HG03565 (cell line): ENCODE measurements around the gene PHF12.

Source experiments
- ATAC-seq: cut with Tn5 transposase; IDR thresholded peaks from one replicate; pipeline ENCODE4 v1.9.1; 2021; ENCODE audit warnings: mild to moderate bottlenecking, moderate library complexity; ENCODE audit not compliant: unreplicated experiment

Gene PHF12

DNA sequence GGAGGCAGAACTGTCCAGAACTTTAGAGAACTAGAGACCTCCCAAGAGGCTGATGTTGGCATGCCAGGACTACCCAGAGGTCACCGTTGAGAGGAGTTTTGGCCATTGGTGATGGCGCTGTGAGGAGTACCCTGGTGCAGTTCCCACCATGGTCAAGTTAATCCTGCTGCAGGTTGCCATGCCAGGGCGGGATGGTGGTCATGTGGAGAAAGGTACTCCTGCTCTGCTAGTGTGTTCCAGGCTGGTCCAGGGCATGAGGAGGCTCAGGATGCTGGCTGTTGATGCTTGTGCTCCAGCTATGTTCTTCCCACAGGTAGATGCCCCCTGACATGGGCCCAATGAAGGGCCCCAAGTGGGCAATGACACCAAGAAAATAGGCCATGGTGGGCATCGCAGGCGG, 4.1 kb upstream of the PHF12 start:
- ATAC-seq = no peak

DNA sequence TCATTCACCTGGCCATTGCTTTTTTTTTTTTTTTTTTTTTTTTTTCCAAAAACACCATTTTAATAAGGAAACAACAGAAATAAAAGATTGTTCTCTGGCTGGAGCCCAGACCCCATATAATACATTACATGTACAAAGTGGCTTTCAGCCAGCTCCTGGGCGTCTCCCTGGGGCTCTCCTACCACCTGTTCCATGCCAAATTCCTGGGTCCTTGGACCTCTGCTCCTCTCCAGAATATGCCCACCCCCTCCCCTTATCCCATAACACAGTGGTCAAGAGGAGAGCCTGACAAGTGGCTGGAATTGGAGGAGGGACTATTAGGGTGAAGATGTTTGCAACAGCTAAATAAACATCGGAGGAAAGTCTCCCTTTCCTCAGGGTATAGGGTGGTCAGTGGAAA, 3.6 kb upstream of the PHF12 start:
- no peak for ATAC-seq

DNA sequence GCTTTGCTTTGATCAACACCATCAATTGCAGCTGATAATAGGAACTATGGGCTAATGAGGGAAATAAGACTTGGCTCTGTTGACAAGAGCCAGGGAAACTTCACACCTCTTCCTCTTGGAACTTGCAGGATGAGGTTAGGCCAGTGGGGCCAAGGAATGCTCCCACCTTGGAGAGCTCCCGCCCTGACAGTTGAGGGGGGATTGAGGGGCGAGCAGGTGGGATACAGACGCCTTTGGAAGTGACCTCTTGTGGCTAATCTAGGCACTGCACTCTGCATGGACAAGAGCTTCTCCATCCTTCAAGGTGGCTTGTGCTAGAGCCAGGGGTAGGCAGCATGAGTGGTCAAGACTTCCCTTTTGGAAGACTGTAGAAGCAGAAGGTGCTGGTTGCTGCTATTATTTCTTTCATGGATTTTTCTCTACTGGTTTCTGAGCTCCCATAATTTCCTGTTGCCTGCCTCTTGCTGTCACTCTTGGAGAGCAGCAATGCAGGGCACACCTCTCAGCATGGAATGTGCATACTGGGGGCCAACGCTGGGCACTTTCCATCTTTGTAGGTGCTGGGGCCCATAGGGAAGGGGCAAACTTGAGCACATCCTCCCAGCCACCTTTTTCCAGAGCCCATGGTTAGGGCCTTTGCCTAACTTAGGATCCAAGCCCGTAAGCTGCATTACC, 2.3 kb upstream of the PHF12 start:
- ATAC-seq = no peak

DNA sequence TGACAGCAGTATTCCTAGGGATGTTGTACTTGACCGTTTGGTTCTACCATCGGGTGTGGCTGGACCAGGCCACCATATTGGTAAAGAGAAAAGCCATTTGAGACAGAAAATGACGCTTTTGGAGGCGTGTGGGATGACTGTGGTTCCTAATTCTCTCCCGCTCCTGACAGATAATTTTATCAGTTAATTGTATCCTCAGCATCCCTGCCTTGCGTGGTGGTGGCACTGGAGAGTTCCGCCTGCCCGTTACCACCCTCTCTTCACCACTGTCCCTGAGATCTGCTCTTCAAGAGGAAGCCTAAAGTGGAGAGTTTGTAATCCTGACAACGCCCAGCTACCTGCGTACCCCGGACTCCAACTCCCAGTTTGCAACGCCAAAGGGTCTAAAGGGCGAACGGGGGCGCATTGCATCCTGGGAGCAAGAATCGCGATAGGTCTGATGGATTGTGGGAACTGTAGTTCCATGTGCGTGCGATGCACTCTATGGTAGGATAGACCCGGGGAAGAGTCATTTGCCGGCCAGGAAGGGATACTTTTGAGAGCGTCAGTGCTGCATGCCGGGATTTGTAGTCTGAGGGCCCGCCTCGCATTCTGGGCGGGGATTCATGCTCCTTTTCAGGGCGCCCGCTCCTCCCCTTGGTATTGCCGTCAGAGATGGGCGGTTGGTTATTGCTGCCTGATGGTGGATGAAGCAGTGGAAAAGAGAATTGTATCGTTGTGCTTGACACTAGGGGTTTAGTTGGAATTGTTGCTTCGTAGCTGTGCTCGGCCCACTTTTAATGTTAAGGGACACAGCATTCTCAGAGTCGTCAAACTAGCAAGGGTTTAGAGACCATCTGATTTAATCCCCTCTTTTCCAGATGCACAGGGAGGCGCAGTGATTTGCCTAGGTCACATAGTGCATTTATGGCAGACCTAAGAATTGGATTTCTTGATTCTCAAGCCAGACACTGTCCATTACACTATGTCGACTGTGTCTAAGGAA, 965 bp upstream of the PHF12 start:
- peak; percentile 54 for ATAC-seq

DNA sequence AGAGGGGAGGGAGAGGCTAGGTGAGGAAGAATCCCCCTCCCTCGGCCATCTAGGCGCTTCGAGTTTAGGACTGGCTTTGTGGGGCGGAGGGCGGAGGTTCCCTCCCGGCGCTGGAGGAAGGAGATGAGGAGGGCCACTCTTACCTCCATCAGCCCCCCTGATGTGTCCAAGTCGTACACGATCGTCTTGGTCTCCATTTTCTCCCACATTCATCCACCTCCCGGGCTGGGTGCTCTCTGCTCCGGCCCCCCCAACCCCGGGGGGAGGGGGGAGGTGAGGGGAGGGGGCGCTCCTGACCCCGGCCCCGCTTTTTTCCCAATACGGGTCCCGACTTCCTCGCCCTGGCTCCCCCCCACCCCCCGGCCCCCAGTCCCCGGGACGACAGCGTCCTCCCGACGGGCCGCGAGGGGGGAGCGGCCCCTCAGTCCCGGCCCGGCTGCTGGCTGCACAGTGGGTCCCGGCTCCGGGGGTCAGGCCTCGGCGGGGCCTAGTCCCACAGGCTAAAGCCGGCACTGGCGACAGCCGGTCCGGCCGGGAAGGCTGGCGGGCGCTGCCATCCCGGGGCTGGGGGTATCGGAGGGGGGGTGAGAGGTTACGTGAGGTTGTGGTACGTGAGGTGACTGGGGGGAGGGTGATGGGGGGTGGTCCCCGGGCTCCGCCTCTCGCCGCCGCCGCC, 428 bp downstream of the PHF12 start:
- no peak for ATAC-seq

DNA sequence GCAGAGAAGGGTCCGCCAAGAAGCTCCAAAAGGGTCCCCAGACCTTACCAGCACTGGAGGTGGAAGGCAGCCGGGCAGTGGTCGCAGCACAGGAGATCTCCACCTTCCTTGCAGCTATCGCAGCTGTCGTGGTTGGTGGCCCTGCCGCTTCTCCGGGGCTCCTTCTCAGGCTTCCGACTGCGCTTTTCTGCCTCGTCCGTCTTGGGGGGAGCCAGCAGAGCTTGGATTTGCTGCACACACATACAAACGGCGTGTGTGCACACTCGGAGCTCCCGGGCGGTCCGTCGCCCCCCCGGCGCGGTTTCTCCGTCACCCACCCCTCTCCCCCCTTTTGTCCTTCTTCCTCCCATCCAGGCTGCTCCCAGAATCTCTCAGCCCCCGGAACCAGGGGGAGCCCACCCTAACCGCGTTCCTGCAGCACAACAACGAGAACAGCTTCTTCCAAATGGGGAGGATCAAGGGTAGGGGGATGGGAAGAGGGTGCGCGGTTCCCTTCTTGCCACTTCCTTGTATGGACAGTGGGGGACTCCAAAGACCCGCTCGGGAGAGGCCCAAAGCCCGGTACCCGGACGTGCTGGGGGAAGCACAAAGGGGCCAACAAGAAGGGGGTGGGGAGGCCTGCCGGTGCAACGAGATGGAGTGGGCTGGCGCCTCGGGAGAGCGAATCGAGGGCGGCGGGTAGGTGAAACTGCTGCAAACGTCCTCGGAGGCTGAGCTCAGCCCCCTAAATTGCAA, 1.1 kb downstream of the PHF12 start:
- no peak for ATAC-seq

DNA sequence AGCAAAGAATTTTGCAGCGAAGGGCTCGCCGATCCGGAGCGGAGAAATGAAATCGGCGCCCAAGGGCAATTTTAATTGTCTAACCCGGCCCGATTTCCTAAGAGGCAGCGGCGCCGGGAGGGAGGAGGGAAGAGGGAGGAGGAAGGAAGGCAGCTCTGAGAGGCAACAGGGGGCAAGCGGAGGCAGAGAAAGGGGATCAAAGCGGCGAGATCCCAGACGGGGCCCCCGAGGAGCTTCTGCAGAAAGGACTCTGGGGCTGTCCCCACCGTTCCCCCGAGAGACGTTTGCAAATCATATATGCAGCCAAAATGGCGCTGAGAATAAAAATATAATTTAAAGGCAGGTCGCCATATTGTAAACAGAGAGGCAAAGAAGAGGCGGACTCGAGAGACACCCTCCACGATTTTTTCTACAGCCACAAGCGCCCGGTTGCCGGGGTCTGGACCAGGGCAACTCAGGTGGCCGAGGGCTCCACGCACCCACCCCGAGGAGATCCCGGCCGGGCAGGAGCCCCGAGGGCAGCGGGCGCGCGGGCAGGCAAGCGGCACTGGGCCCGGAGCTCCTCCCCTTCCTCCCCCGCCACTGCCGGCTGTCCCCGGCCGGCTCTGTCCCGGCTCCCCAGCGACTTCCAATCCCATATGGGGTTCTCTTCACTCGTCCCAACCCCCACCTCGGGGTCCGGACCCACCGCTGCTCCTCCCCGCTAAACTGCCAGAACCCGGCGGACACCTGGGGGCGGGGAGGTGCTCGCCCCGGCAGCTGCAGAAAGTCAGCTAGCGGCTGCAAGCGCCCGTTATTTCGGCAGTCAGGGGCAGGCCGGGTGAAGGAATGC, 1.9 kb downstream of the PHF12 start:
- ATAC-seq = no peak

DNA sequence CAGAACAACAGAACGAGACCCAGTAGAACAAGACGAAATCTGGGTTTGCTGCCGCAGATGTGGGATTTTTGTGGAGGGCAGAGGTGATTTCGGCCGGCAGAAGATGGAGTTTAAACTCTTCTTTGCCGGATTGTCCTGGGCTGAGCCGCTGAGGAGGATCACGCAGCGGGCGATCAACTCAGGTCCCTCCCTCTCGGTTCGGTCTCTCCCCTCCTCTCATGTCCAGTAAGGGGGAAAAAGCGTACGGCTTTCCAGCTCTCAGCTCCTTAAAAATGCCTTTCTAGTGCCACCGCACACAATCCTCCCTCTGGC, 2.5 kb downstream of the PHF12 start:
- ATAC-seq = no peak

DNA sequence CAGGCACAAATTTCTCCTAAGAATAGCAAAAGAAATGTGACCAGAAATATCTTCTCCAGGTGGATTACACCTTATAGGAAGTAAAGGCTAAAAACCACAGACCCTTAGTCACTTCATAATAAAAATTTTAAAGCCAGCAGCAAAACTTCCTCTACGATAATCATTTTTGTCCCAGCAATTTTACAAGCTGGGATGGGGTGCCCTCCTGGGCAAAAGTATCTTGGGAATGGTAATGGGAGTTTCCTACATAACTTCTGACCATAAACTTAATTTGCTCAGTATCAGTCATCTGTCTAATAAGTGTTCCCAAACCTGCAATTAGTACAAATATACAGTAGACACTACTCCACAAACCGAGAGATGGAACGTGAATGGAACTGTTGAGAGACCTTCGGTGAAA, 3.0 kb downstream of the PHF12 start:
- ATAC-seq = no peak

DNA sequence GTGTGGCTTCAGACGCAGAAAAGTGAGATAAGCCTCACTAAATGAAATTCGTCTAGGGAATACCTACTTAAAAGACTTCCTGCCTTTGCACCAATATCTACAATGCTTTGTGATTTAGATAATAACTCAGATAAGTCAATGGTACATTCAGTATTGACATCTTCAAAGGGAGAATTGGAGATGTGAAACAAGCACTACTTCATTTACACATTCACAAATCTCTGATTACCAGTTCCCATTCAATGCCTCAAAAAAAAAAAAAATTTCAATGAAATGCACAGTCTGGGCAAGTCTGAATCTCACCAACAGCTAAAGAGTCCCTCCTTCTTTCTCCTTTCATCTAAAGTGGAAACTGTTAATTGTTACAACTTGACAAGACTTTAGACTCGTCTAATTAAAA, 3.7 kb downstream of the PHF12 start:
- no peak for ATAC-seq

DNA sequence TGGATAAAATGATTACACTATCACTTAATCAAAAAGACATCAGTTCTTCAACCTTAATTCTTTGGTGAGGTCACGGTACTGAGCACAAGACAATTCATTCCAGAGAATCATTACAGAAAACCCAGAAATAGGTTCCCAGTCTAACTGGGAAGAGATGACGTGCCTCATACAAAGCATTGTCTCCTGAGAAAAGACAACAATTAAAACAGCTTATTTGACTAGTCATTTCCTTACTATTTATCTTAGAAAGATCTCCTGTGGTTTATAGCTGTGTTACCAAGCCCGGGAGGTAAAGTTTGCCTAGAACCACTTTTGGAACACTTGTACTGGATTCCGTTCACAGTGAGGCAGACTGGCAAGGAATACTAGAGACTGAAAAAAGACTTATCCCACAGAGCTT, 5.1 kb downstream of the PHF12 start:
- ATAC-seq = no peak

DNA sequence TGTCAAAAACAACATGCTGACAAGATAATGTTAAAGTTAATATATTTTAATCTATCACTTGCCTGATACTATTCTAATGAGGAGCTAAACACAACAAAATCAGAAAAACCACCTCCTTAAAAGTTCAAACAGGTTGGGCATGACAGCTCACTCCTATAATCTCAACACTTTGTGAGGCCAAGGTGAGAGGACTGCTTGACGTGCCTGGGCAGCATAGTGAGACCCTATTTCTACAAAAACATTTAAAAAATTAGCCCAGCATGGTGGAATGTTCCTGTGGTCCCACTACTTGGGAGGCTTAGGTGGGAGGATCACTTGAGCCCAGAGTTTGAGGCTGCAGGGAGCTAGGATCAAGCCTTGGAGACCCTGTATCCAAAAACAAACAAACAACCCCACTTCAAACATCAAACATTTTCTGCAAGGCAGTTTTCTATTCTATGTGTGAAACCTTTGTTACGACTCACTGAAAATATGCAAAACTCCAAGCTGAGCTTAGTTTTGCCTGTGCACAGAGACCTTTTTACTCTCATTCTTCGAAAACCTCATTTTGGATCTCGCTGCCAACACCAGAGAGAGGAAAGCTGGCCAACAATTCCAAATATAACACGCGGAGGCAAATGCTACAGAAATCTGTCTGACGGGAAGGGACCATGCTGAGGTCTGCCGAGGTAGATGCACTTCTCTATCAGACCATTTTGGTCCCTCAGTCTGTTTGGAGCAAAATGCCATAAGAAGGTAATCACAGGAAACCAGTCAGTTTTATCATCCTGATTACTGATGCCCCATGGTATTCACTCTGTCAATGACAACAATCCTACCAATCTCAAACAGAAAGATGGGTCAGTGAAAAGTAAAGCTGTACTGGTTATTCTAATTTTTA, 6.2 kb downstream of the PHF12 start:
- ATAC-seq = no peak

DNA sequence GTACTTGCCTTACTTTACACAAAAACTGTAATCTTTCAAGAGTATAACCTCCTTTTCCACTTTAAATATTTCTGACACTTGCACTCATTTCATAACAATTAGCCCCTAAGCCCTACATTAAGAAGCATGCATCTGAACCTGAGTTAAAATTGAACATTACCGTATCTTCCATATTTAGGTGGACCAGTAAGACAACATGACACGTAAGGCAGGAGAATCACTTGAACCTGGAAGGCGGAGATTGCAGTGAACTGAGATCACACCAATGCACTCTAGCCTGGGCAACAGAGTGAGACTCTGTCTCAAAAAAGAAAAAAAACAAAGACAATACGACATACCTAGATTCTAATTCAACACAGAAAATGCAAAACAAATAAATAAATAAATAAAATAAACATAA, 7.0 kb downstream of the PHF12 start:
- ATAC-seq = no peak

DNA sequence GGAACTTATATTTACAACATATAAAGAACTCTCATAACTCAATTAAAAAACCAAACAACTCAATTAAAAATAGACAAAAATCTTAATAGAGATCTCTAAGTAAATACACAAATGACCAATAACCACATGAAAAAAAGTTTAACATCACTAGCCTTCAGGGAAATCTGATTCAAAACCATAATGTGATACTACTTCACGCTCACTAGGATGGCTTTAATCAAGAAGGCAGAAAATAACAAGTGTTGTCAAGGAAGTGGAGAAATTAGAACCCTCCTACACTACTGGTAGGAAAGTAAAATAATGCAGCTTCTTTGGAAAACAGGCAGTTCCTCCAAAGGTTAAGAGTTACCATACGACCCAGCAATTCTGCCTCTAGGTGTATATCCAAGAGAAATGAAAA, 8.4 kb downstream of the PHF12 start:
- ATAC-seq = no peak

DNA sequence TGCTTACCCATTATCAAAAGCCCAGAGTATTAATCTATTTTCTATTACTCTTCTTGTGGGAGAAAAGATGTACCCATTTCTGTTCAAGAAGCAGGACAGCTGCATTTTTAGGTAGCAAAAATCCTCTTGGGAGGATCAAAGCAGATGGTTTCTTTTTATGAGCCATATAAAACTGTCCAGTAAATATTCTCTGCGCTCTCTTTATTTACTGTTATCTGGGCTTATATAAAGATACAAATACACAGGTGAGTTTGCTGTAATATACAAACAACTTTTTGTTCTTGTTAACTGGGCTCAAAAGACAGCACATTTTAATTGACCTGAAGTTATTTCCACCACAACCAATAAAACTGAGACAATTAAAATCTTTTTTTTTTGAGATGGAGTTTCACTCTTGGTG, 10.1 kb downstream of the PHF12 start:
- ATAC-seq = no peak

DNA sequence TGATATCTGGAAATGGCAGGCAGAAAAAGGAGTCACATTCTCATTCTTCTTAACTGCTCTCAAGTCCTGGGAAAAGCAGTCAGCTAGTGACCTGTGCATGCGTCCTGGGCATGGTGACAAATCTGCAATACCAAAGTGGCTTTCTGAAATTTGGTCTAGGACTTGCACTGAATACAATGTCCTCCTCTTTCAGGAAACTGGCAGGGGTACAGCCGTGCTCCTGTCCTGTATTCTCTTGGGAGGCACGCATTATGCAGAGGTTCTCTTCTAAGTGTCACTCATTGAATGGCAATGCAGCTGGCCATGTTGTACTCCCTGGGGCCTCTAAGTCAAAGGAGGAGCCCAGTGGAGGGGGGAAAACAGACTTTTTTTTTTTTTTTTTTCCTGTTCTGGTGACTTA, 10.6 kb downstream of the PHF12 start:
- no peak for ATAC-seq

DNA sequence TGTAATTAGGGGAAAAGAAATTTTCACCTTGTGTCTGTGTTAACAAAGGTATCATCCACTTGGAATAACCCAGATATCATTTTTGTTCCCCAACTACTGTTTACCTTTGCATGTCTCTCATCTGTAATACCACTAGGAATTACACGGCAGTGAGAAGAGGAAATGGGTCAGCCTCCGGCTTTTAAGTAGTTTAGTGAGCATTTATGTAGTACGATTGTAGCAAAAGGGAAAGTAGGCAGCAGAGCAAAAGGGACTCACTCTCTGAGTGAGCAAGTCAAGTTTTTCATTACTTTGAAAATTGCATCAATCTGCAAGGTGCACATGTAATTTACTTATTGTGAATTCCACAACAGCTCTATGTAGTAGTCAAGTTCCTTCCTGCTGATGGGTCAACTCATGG, 11.2 kb downstream of the PHF12 start:
- ATAC-seq = no peak

DNA sequence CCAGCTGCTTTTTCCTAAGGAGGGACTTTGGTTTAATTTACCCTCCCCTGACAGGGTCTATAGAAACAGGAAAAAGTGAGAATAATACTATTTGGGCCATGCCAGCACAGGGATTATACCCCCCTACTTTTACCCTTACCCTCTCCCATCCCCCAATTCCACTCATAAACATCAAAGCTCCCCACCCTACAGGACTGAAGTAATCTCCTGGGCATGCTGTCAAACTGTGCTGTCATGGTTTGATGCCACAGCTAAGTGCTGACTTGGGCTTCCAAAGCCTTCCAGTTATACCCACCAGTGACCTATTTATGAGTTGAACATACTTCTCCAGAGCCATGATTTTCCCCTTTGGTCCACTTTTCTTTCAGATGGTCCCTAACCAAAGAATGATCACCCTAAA, 12.8 kb downstream of the PHF12 start:
- no peak for ATAC-seq

DNA sequence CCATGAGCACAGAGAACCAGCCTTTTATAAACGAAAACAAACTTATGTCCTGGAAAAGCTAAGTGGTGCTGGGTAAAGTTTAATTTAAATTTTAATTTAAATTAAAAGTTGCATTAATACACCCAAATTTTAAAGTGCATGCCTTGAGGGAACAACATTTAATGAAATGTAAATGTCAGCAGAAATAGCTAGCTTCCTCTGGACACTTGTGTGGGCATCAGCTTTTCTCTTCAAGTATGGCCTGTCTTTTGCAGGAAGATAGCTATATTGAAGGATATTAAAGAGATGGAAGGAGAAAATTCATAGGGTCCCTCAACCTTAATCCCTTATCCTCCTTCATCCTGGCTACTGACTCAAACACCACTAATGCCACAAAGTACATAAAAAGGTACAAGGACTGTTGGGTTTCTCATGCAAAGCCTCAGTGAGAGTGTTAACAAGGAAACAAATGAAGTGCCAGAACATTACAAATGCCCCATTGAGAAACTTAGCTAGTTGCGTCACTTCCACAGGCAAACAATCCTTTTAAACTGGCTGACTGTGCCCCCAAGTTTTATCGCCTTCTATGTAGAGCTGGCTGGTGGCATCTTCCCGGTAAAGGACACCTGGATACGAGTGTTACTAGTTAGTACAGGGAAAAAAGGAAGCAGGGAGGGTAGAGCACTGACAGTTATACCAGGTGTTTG, 14.1 kb downstream of the PHF12 start:
- ATAC-seq = no peak
